HT-29 (cell line): ENCODE measurements around the gene NTMT2. TPM values are rescaled to one million over a fixed set of nuclear protein-coding genes. Genes with fewer than 3 reads are reported as not detected.
"Not testable (repeated sequence)": the region's sequence is repeated elsewhere in the genome, so short reads cannot be mapped to it uniquely, and the experiment has no call there.

Experiments used
- DNase-seq: peaks from one replicate; pipeline ENCODE4 v3.0.0-alpha.2; 2015; ENCODE audit warnings: low spot score
- total RNA-seq: library from RNA; depleted of rRNA; stranded (reverse); fragments of >200 nt; shearing (Covaris generic); gene quantifications from 2 replicates; pipeline ENCODE4 v1.2.3, GENCODE V29; 2014; rRNA removed

NTMT2 gene
- not detected in 2 replicates for total RNA-seq

GRCh38 chr1:170145770-170146676 lies at the start of gene NTMT2:
TSS of gene NTMT2 (plus strand) at chr1:170145959. CDS start at chr1:170146108, 149 bp downstream.
- no peak for DNase-seq

- DNase-seq = no peak
These were observed 49.6 kb upstream of the NTMT2 start for GRCh38 chr1:170095976-170096748.

- peak; percentile 4 for DNase-seq
These were observed 48.9 kb upstream of the NTMT2 start for GRCh38 chr1:170096806-170097340.

- DNase-seq = peak; percentile 66
These were observed 48.3 kb upstream of the NTMT2 start for GRCh38 chr1:170097449-170097948.

- DNase-seq = not testable (repeated sequence)
These were observed 32.6 kb upstream of the NTMT2 start for GRCh38 chr1:170113140-170113539.

GRCh38 chr1:170114906-170115305 lies 30.9 kb upstream of the NTMT2 start:
- peak; percentile 28 for DNase-seq

GRCh38 chr1:170122366-170122765 lies 23.4 kb upstream of the NTMT2 start:
- no peak for DNase-seq

- no peak for DNase-seq
These were observed 20.5 kb upstream of the NTMT2 start for GRCh38 chr1:170125269-170125668.

GRCh38 chr1:170126696-170127095 lies 19.1 kb upstream of the NTMT2 start:
- no peak for DNase-seq

- DNase-seq = no peak
These were observed 14.3 kb upstream of the NTMT2 start for GRCh38 chr1:170131450-170131849.

GRCh38 chr1:170131984-170132383 lies 13.8 kb upstream of the NTMT2 start:
- DNase-seq = no peak

GRCh38 chr1:170133766-170134495 lies 11.8 kb upstream of the NTMT2 start:
- DNase-seq = no peak

GRCh38 chr1:170134521-170134920 lies 11.2 kb upstream of the NTMT2 start:
- no peak for DNase-seq

- no peak for DNase-seq
These were observed 5.4 kb upstream of the NTMT2 start for GRCh38 chr1:170140371-170140770.

GRCh38 chr1:170145061-170145460 lies 698 bp upstream of the NTMT2 start:
- no peak for DNase-seq

GRCh38 chr1:170146720-170147263 lies 1.0 kb downstream of the NTMT2 start:
- no peak for DNase-seq

GRCh38 chr1:170149241-170149640 lies 3.5 kb downstream of the NTMT2 start:
- DNase-seq = no peak

- no peak for DNase-seq
These were observed 4.3 kb downstream of the NTMT2 start for GRCh38 chr1:170150016-170150415.

GRCh38 chr1:170150921-170151320 lies 5.2 kb downstream of the NTMT2 start:
- no peak for DNase-seq

- no peak for DNase-seq
These were observed 7.7 kb downstream of the NTMT2 start for GRCh38 chr1:170153417-170153816.

GRCh38 chr1:170155055-170155454 lies 9.3 kb downstream of the NTMT2 start:
- no peak for DNase-seq
